Nucleus accumbens (tissue), 56 donors: Measurements from ENCODE around the gene DNAH14.
"Not testable (repeated sequence)": the region's sequence is repeated elsewhere in the genome, so short reads cannot be mapped to it uniquely, and the experiment has no call there.

Experiments
- DNase-seq, 56 donors: peaks; one replicate each; lab custom pipeline; 2025; lab: John Stamatoyannopoulos, UW

Gene DNAH14

DNA sequence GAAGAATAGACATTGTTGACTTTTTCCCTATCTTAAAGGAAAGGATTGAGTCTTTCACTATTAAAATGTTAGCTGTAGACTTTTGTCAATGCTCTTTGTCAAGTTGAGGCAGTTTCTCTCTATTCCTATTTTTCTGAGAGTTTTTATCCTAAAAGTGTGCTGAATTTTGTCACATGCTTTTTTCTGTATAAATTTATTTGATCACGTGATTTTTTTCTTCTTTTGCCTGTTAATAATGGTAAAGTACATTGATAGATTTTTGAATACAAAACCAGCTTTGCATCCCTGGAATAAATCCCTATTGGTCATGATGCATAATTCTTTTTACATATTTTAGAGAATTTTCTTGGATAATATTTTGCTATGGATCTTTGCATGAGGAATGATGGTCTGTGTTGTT is 60.1 kb downstream of the DNAH14 start:
- no peak for DNase-seq

DNA sequence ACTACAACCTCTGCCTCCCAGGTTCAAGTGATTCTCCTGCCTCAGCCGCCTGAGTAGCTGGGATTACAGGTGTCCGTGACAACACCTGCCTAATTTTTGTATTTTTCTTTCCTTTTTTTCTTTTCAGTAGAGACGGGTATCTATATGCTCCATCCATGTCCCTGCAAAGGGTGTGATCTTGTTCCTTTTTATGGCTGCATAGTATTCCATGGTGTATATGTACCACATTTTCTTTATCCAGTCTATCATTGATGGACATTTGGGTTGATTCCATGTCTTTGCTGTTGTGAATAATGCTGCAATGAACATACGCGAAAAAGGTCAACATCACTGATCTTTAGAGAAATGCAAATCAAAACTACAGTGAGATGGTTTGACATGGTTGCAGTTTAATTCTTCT is 62.1 kb downstream of the DNAH14 start:
- DNase-seq, result not testable (repeated sequence)

GRCh38 chr1:224995602-224996001 is 66.1 kb downstream of the DNAH14 start:
- no peak for DNase-seq

GRCh38 chr1:224996266-224996665 is 66.8 kb downstream of the DNAH14 start:
- DNase-seq, result no peak

- DNase-seq, result no peak
These were observed 68.7 kb downstream of the DNAH14 start for GRCh38 chr1:224998185-224998584.

- no peak for DNase-seq
These were observed 74.9 kb downstream of the DNAH14 start for GRCh38 chr1:225004396-225004795.

DNA sequence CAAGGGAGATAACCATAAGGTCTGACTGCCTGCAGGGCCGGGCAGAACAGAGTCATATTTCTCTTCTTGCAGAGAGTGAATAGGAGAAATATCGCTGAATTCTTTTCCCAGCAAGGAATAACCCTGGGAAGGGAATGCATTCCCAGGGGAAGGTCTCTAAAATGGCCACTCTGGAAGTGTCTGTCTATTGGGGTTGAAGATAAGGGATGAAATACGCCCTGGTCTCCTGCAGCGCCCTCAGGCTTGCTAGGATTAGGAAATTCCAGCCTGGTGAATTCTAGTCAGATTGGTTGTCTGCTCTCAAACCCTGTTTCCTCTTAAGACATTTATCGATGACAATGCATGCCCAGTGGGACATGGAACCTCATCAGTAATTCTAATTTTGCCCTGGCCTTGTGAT is 76.9 kb downstream of the DNAH14 start:
- DNase-seq, result not testable (repeated sequence)

GRCh38 chr1:225008050-225008449 is 78.6 kb downstream of the DNAH14 start:
- DNase-seq, result not testable (repeated sequence)

DNA sequence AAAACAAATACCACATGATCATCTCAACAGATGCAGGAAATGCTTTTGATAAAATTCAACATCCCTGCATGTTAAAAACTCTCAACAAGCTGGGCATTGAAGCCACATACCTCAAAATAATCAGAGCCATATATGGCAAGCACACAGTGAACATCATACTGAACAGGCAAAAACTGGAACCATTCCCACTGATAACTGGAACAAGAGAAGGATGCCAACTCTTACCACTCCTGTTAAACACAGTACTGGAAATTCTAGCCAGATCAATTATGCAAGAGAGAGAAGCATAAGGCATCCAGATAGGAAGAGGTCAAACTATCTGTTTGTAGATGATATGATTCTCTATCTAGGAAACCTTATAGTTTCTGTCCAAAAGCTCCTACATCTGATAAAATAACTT is 91.6 kb downstream of the DNAH14 start:
- DNase-seq, result no peak

- no peak for DNase-seq
These were observed 97.2 kb downstream of the DNAH14 start for GRCh38 chr1:225026701-225027100.

- DNase-seq, result not testable (repeated sequence)
These were observed 107.0 kb downstream of the DNAH14 start for GRCh38 chr1:225036441-225036840.

DNA sequence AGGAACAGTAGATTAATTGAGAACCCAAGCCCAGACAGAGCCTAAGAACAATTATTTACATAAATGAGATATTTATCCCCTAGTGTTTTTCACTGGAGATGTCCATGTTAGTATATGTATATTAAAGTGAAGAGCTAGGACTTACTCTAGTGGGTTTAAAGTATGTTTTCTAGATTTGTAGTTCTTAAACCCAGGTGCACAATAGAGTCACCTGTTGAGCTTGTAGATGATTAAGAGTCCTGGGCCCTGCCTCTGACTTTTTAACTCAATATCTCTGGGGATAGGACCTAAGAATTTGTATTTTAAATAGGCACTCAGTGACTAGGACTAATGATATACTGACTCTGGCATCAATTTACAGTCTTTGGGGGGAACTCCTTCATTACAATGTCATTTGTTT is 112.8 kb downstream of the DNAH14 start:
- no peak for DNase-seq

DNA sequence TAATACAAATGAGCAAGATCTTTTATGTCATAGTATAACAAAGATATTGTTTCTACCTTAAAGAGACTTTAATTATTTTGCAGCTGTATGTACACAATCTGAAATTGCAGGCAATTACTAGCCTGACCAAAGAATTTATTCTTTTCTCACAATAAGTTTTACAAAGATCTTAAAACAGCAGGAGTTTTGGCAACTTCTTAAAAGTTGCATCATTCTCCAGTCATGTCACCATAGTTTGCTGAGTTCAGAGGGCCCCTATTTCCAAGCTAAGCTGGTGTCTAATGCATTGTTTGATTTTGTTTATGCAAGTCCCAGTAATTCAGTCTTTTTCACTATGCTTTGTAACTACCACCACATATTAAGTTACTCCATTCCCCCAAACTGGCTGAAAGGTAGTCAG is 114.8 kb downstream of the DNAH14 start:
- DNase-seq, result no peak

DNA sequence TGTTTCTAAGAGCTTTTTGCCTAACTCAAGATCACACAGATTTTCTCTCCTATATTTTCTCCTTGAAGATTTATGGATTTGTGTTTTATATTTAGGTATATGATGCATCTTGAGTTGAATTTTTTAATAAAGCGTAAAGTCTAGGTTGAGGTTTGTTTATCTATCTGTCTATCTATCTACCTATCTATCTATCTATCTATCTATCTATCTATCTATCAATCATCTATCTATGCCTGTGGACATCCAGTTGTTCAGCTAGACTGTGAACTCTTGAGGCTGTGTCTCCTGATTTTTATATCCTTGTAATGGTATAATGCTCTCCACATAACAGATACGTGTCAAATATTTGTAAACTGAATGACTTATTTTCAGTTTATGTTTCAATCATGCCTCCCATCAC is 120.1 kb downstream of the DNAH14 start:
- DNase-seq, result no peak

DNA sequence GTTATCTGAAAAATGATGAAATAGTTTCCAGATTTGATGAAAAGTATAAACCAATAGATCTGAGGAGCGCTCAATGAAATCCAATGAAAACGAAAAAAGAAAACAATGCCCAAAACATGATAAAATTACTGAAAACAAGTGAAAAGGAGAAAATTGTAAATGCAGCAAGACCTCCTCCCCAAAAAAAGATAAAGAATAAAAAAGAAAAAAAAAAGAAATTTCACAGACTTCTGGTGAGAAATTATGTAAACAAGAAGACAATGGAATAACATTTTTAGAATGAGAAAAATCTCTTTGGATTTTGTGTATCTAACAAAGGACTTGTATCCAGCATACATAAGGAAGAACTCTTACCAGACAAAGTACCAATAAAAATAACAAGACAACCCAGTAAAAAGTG is 134.2 kb downstream of the DNAH14 start:
- DNase-seq, result no peak

GRCh38 chr1:225070972-225071371 is 141.5 kb downstream of the DNAH14 start:
- DNase-seq, result no peak

DNA sequence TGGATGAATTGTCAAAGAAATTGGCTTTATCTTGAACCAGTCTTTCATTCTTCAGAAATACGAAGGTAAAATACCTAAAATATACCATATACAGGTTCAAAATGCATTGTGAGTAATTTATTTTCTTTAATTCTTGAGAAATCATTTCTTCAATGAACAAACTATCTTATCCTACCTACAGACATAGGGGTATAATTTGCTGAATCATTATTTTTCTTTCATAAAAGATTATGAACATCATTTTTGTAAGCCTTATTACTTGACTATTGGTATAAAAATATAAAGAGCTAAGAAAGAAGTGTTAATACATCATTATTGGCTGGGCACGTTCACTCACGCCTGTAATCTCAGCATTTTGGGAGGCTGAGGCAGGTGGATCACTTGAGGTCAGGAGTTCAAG is 167.7 kb downstream of the DNAH14 start:
- no peak for DNase-seq

DNA sequence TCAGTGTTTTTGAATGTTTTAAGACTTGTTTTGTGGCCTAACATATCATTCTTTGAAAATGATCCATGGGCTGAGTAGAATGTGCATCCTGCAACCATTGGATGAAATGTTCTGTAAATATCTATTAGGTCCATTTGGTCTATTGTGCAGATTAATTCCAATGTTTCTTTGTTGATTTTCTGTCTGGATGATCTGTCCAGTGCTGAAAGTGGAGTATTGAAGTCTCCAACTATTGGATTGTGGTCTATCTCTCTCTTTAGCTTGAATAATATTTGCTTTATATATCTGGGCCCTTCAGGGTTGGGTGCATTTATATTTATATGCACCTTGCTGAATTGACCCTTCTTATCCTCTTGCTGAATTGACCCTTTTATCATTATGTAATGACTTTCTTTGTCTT is 181.5 kb downstream of the DNAH14 start:
- no peak for DNase-seq

DNA sequence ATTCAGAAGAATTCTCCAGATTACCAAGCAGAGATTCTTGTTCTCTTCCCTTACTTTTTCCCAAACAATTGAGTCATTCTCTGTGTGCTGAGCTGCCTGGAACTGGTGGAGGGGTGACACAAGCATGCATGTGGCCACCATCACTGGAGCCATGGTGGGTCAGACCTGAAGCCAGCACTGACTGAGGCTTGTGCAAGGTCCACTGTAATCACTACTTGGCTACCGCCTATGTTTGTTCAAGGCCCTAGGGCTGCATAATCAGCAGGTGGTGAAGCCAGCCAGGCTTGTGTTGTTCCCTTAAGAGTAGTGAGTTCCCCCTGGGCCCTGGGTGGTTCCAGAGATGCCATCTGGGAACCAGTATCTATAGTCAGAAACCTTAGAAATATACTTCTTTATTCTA is 183.8 kb downstream of the DNAH14 start:
- no peak for DNase-seq

DNA sequence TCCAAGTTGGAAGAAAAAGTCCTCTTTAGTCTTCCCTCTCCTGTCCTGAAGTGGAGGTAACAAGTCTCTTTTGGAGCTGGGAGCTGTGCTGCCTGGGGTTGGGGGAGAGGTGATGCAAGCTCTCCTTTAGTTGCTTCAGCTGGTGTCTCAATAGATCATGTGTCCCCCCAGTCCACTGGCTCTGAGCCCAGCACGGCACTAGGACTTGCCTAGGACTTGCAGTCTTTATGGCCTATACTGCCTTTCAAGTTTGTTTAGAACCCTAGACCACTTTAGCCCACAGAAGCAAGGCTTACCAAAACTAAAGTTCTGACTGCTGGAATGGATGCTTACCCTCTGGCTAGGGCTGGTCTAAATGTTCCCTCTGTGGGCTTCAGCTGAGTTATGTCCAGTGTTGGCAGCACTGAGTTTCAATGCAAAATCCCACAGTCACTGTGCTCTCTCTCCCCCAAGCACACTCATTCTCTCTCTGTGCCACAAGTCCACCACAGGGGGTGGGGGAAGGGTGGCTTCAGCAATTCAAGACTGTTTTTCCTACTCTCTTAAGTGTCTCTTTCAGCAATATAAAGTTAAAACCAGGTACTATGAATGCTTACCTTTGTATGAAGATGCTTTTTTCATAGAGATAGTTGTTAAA is 185.0 kb downstream of the DNAH14 start:
- no peak for DNase-seq

DNA sequence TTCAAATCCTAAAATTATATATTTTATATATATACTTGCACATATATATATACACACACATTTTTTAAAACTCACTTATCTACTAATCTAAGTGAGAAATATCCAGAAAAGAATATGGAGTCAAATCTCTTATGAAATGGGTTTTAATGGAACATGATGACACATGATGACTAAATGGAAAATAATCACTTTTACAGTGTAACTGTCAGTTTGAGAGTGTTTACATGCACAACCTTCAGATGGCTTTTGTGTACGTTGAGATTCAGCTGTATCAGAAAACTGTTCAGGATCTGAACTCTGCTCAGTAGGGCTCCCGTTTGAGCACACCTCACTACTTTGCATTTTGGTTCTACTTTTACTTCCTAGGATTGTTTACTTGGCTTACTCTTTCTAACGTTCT is 189.8 kb downstream of the DNAH14 start:
- DNase-seq, result no peak

- DNase-seq, result no peak
These were observed 191.6 kb downstream of the DNAH14 start for GRCh38 chr1:225121095-225121494.

- DNase-seq, result no peak
These were observed 202.4 kb downstream of the DNAH14 start for GRCh38 chr1:225131869-225132268.
